GM13977 (cell line): ENCODE data around the gene ASXL3.

ENCODE experiments used
- DNase-seq: peaks from one replicate; pipeline ENCODE4 v3.0.0; 2012; ENCODE audit warnings: low spot score
- in situ Hi-C: fragments of 300-500 bp; cut with MboI; formaldehyde crosslinking; loops from one replicate; pipeline ENCODE4 v1.12.0; 2022; ENCODE audit warnings: low sequenced_read_pairs, low pct_unique_long_range_greater_than_20kb, mixed read lengths, inconsistent platforms; ENCODE audit not compliant: unreplicated experiment
- TF ChIP-seq, protein P1 (sequence below): IDR thresholded peaks from 2 replicates; pipeline ENCODE4 v1.5.1; 2012; ENCODE audit warnings: mild to moderate bottlenecking, control low read depth; ENCODE audit not compliant: insufficient read depth; ENCODE audit errors: extremely low read depth, missing control alignments

Gene ASXL3

DNA sequence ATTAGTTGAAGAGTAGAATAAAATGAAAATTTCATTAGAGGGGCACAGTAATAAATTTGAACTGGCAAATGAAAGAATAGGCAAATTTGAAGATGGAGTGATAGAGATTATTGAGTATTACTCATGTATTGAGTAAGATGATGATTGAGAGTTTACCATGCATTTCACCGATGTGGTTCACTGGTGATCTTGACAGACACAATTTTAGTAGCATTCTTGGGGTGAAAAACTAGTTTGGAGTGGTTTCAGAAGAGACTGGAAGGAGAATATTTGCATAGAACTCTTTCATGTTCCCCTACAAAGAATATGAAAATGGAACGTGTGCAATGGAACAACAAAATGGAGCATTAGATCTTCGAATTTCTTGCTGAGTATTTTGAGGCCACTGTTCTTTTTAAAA, 121.4 kb downstream of the ASXL3 start:
- in situ Hi-C loops = no loop called here
- DNase-seq = no peak
- TF ChIP-seq, protein P1, sequence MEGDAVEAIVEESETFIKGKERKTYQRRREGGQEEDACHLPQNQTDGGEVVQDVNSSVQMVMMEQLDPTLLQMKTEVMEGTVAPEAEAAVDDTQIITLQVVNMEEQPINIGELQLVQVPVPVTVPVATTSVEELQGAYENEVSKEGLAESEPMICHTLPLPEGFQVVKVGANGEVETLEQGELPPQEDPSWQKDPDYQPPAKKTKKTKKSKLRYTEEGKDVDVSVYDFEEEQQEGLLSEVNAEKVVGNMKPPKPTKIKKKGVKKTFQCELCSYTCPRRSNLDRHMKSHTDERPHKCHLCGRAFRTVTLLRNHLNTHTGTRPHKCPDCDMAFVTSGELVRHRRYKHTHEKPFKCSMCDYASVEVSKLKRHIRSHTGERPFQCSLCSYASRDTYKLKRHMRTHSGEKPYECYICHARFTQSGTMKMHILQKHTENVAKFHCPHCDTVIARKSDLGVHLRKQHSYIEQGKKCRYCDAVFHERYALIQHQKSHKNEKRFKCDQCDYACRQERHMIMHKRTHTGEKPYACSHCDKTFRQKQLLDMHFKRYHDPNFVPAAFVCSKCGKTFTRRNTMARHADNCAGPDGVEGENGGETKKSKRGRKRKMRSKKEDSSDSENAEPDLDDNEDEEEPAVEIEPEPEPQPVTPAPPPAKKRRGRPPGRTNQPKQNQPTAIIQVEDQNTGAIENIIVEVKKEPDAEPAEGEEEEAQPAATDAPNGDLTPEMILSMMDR = no peak

DNA sequence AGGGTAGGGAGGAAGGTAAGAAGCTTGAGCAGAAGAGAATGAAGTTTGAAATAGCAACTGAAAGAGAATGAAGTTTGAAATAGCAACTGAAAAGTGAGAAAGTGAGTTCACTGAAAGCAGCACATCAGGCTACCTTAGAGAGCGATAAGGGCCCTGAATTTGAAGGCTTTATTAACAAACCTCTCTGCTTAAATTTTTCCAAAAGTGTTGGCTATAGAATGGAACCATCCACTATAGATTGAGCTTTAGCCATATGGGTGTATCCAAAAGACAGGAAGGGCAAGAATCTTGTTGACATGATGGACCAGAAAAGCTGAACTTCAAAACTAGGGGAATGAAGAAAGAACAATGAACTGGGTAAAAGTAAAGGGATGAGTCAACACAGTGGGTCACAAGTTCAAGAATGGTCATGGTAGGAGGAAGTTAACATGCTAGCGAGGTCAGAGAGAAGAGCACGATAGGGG, 122.5 kb downstream of the ASXL3 start:
- in situ Hi-C loops = no loop called here
- DNase-seq = peak; percentile 24
- TF ChIP-seq, protein P1 = no peak

DNA sequence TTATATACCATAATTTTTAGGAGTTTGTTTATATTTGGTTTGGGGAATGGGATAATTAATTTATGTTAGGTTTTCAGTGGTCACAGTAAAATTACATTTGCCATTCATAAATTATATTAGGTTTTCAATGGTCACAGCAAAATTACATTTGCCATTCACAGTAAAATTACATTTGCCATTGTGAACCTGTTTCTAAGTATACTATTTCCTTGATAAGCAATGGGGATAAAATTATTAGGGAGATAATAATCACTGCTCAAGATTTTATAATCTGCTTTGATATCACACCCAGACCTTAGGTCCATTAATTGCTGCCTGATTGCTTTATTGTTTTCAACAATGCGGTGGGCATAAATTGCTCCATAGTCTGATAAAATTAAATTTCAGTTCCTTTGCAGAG, 124.6 kb downstream of the ASXL3 start:
- TF ChIP-seq, protein P1 = no peak
- in situ Hi-C loops = no loop called here
- DNase-seq = no peak

DNA sequence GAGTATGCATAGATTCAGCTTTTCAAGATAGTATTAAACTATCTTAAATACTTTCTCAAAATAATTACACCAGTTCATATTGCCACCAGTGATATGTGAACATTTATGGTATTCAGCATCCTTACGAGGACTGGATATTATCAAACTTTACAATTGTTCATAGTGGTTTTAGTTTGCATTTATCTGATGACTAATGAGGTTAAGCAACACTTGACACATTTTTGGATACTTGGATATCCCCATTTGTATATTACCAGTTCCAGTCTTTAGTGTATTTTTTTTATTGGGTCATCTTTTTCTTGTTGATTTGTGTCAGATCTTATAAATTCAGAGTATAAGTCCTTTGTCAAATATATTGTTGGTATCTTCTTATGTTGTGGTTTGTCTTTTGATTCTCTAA, 128.4 kb downstream of the ASXL3 start:
- TF ChIP-seq, protein P1 = no peak
- in situ Hi-C loops = no loop called here
- no peak for DNase-seq

DNA sequence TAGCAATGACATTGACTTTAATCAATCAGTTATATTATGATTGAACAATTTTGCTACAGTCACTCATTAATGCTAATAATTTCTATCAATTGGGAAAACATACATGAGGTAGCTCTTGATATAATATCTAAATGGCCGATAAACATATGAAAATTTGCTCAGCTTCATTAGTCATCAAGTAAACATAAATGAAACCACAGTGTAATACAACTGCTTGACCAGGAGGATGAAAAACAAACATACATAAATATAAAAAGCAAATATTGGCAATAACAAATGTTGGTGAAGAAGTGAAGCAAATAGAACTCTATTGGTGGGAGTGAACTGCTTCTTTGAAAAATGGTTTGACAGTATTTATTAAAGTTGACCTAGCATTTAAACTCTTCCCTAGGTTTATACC, 130.9 kb downstream of the ASXL3 start:
- in situ Hi-C loops = no loop called here
- TF ChIP-seq, protein P1 = no peak

DNA sequence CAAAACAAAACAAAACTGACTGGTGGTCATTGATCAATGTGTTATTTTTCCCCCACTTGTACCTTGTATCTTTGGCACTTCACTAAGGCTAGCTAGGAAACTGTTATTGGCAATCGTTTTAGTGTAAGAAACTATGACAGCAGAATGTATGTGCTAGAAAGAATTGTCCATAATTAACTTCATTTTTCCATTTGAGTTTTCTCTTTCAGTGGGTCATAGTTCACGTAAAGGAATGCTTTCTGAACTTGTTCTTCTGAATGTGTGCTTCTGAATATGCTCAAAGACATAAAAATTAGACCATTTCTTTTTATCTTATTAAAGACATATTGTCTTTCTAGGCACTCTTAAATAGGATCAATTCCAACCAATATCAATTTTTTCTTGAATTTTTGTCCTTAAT, 132.2 kb downstream of the ASXL3 start:
- no peak for DNase-seq
- TF ChIP-seq, protein P1 = no peak
- in situ Hi-C loops = no loop called here

More for the DNA sequence above, 130.9 kb downstream of the ASXL3 start:
- no peak for DNase-seq

DNA sequence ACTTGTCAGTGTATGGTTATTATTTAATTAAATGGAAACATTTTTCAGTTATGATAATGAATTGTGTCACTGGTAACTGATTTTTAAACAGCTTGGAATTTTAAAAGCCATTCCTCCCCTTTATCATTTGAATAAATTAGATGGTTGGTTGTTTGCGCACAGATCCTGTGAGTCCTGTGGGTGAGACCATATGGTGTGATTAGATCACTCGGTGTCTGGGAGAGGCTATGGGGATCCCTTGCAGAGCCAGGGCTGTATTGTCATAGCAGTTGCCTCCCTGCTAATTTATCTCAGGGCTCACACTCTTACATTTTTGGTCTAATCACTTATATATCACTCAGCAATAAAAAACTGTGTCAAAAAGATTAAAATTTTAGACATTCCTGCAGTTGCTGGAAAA, 133.5 kb downstream of the ASXL3 start:
- in situ Hi-C loops = no loop called here
- DNase-seq = no peak
- TF ChIP-seq, protein P1 = no peak
